Stimulated activated effector memory CD8-positive, alpha-beta T cell treated with anti-CD3 and anti-CD28 coated beads, Interleukin-12 subunit alpha, Interleukin-12 subunit beta, amount 100 ng/mL, for 72 hours (primary cell): ENCODE measurements around the gene RBM18.
A peak's percentile ranks its signal among the peaks of the same experiment; 100 is the strongest.

ENCODE experiments used
- ATAC-seq: fragments of 150-1000 bp; cut with Tn5 transposase; 2 replicates; pipeline ENCODE4 v1.10.0; 2021
- DNase-seq, 2 donors: peaks; one replicate each; pipeline ENCODE4 v3.0.0; 2021 to 2022; ENCODE audit warnings: low spot score in 2 of 2
- H3K27ac Mint-ChIP-seq: one replicate; pipeline ENCODE4 v1.8.0; 2022; ENCODE audit warnings: mild to moderate bottlenecking, mixed read lengths
- H3K36me3 Mint-ChIP-seq: one replicate; pipeline ENCODE4 v1.8.0; 2022; ENCODE audit warnings: mild to moderate bottlenecking, mixed read lengths
- H3K4me1 Mint-ChIP-seq: one replicate; pipeline ENCODE4 v1.8.0; 2022; ENCODE audit warnings: mixed read lengths
- H3K4me3 Mint-ChIP-seq: one replicate; pipeline ENCODE4 v1.8.0; 2022; ENCODE audit warnings: mild to moderate bottlenecking, mixed read lengths
- H3K9me3 Mint-ChIP-seq: one replicate; pipeline ENCODE4 v1.8.0; 2022; ENCODE audit warnings: mixed read lengths

Gene RBM18

GRCh38 chr9:122264360-122265148 lies at the start of gene RBM18, which contains the start of gene MRRF:
RBM18 (minus strand) TSS chr9:122264840; CDS start chr9:122261492, 3,348 bp downstream.
MRRF (plus strand) TSS chr9:122264882; CDS start chr9:122270892, 6,010 bp downstream.
- H3K4me1 Mint-ChIP-seq: peaks cover 52% of the 10 kb centered on the region
- peaks cover 33% of the 10 kb centered on the region for H3K36me3 Mint-ChIP-seq
- H3K27ac Mint-ChIP-seq: peak within 1 kb of the TSS; percentile 100

DNA sequence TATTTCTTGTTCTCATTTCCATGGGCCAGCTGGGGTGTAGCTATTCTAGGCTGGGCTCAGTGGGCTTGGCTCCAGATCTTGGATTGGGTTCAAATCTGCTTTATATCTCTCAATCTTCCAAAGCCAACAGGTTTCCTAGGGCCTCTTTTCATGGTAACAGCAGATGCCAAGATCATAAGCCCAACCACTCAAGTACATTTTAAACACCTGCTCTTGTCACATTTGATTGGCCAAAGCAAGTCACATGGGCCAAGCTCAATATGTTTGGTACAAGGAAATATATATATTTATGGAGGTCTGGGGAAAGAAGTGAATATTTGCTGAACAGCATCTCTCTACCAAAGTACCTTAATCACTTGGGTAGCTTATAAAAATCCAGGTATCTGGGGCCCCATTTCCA lies 49.5 kb upstream of the RBM18 start:
- H3K36me3 Mint-ChIP-seq: peaks cover 60% of the 10 kb centered on the region
- DNase-seq (no peak), ATAC-seq (no peak)
- H3K27ac Mint-ChIP-seq: no peak overlapping the region
- no peak overlapping the region for H3K4me3 Mint-ChIP-seq
- peaks cover 6% of the 10 kb centered on the region for H3K4me1 Mint-ChIP-seq
- H3K9me3 Mint-ChIP-seq: no peaks in the 10 kb centered on the region

More at GRCh38 chr9:122264360-122265148, at the start of gene RBM18, which contains the start of gene MRRF:
- DNase-seq (peak; percentile 95), ATAC-seq (peak; percentile 93)
- no peaks in the 10 kb centered on the region for H3K9me3 Mint-ChIP-seq
- peak within 1 kb of the TSS; percentile 98 for H3K4me3 Mint-ChIP-seq

DNA sequence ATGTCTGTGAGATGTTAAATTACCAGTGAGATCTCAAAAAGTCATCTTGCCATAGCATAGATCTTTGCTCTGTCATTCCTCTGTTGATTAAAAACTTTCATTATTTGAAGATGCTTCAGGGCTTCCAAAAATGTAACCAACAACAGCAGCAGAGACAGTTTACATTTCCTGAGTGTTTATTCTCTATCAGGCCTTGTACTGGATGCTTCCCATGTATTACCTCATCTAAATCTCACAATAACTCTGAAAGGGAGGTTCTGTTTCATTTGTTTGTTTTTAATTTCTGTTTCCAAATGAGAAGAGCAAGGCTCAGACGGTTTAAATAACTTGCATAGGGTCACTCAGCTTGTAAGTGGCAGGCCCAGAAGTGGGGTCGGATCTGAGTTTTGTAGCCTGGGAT lies 45.2 kb upstream of the RBM18 start:
- Mint-ChIP-seq H3K4me1 (peaks cover 6% of the 10 kb centered on the region), H3K4me3 (no peak overlapping the region), H3K36me3 (peaks cover 67% of the 10 kb centered on the region), H3K27ac (no peak overlapping the region), H3K9me3 (no peaks in the 10 kb centered on the region)
- ATAC-seq: no peak
- no peak for DNase-seq

DNA sequence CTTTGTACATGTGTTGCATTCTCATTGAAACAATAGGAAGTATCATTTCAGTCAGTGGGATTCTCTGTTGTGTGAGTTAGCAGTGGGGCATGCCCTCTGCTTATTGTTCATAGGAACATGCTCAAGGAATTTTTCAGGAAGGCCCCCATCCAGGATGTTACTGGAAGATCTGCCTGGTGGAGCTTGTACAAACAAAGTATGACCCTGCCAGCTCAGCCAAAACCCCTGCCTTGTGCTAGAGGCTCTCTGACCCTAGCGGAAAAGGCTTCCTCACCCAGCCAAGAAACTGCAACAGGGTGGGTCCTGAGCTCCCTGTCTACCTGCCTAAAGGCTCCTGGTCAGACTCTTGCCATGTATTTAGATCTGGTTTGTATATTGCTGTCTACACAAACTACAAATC lies 43.3 kb upstream of the RBM18 start:
- peaks cover 57% of the 10 kb centered on the region for H3K36me3 Mint-ChIP-seq

GRCh38 chr9:122307061-122307460 lies 42.4 kb upstream of the RBM18 start:
- H3K4me1 Mint-ChIP-seq: no peaks in the 10 kb centered on the region
- H3K4me3 Mint-ChIP-seq: no peak overlapping the region
- H3K36me3 Mint-ChIP-seq: peaks cover 53% of the 10 kb centered on the region
- no peaks in the 10 kb centered on the region for H3K9me3 Mint-ChIP-seq
- ATAC-seq (no peak), DNase-seq (no peak)
- no peak overlapping the region for H3K27ac Mint-ChIP-seq

More for the DNA sequence above, 43.3 kb upstream of the RBM18 start:
- DNase-seq (no peak), ATAC-seq (no peak)
- Mint-ChIP-seq H3K4me3 (no peak overlapping the region), H3K27ac (no peak overlapping the region), H3K9me3 (no peaks in the 10 kb centered on the region), H3K4me1 (no peaks in the 10 kb centered on the region)

- Mint-ChIP-seq H3K9me3 (no peaks in the 10 kb centered on the region), H3K4me1 (peaks cover 11% of the 10 kb centered on the region), H3K4me3 (no peak overlapping the region), H3K36me3 (peaks cover 54% of the 10 kb centered on the region), H3K27ac (no peak overlapping the region)
- DNase-seq (no peak), ATAC-seq (no peak)
Measured at GRCh38 chr9:122302237-122303093, 37.8 kb upstream of the RBM18 start.

DNA sequence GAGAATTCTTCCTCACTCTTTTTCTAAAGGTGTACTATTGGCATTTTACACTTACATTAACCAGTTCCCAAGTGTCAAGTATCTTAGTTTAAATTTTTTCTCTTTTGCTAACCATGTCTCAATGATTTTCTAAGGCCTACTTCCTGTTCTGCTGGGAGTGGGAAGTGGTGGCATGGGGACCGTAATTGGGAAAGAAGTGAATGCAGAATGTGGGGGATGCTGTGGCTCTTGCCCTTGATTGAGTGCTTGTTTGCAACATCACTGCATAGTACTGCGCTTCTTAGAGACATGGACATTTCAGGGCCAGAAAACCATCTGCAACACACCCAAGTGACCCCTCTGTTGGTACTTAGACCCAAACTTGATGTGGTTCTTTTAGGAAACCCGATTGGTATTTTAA lies 32.9 kb upstream of the RBM18 start:
- Mint-ChIP-seq H3K9me3 (no peaks in the 10 kb centered on the region), H3K27ac (no peak overlapping the region), H3K36me3 (peaks cover 82% of the 10 kb centered on the region), H3K4me3 (no peak overlapping the region), H3K4me1 (peaks cover 11% of the 10 kb centered on the region)
- DNase-seq (no peak), ATAC-seq (no peak)

- ATAC-seq (no peak), DNase-seq (no peak)
- Mint-ChIP-seq H3K4me3 (no peak overlapping the region), H3K27ac (no peak overlapping the region), H3K4me1 (peaks cover 6% of the 10 kb centered on the region), H3K9me3 (no peaks in the 10 kb centered on the region), H3K36me3 (peaks cover 81% of the 10 kb centered on the region)
Measured at GRCh38 chr9:122294531-122294930, 29.9 kb upstream of the RBM18 start.

GRCh38 chr9:122291458-122291857 lies 26.8 kb upstream of the RBM18 start:
- no peaks in the 10 kb centered on the region for H3K4me1 Mint-ChIP-seq
- no peak for DNase-seq
- ATAC-seq: no peak
- no peak overlapping the region for H3K4me3 Mint-ChIP-seq
- no peak overlapping the region for H3K27ac Mint-ChIP-seq
- peaks cover 87% of the 10 kb centered on the region for H3K36me3 Mint-ChIP-seq
- H3K9me3 Mint-ChIP-seq: no peaks in the 10 kb centered on the region

DNA sequence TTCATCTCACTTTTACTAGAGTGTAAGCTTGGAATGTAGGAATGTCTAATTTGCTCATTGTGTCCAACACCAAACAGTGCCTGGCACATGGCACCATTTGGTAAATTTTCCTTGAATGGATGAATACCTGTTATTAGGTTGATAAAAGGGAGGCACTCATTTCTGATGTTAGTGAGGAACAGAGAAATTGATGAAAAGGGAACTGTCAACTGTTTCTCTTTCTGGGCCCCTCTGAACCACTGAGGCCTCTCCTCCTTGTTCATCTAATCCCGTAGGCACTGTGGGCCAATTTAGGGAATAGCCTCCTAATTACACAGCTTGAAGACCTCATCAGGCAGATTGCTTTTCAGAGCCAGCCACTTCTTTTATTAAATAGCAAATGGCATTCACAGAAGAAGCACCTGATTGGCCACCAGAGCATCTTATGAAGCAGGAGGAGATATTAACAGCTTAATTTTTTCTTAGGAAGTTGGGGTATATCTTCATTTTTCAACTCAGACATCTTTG lies 22.6 kb upstream of the RBM18 start:
- H3K4me3 Mint-ChIP-seq: no peak overlapping the region
- peaks cover 89% of the 10 kb centered on the region for H3K36me3 Mint-ChIP-seq
- no peak for ATAC-seq
- no peak for DNase-seq
- H3K9me3 Mint-ChIP-seq: no peaks in the 10 kb centered on the region
- no peak overlapping the region for H3K27ac Mint-ChIP-seq
- H3K4me1 Mint-ChIP-seq: no peaks in the 10 kb centered on the region

GRCh38 chr9:122286764-122287163 lies 22.1 kb upstream of the RBM18 start:
- H3K4me1 Mint-ChIP-seq: no peaks in the 10 kb centered on the region
- ATAC-seq (no peak), DNase-seq (no peak)
- peaks cover 89% of the 10 kb centered on the region for H3K36me3 Mint-ChIP-seq
- no peak overlapping the region for H3K27ac Mint-ChIP-seq
- no peaks in the 10 kb centered on the region for H3K9me3 Mint-ChIP-seq
- H3K4me3 Mint-ChIP-seq: no peak overlapping the region

DNA sequence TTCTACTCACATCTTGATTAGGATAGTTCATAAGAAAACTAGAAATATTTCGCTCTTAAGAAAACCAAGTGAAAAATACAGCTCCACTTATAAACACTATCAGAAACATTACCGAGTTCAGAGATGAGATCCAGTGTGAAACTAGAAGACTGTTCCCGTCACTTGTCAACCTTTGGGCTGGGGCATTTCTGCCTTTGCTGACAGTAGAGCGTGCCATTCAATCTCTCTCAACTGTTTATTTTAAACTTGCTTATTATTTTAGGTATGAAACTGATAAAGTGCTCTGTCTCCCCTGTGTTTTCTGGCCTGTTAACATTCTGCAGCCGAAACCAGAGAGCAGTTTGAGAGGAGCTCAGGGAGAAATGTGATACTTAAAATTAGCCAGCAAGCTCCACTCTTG lies 16.7 kb upstream of the RBM18 start:
- no peak overlapping the region for H3K27ac Mint-ChIP-seq
- H3K4me3 Mint-ChIP-seq: no peak overlapping the region
- no peak for DNase-seq
- ATAC-seq: no peak
- H3K36me3 Mint-ChIP-seq: peaks cover 88% of the 10 kb centered on the region
- no peaks in the 10 kb centered on the region for H3K4me1 Mint-ChIP-seq
- H3K9me3 Mint-ChIP-seq: no peaks in the 10 kb centered on the region

DNA sequence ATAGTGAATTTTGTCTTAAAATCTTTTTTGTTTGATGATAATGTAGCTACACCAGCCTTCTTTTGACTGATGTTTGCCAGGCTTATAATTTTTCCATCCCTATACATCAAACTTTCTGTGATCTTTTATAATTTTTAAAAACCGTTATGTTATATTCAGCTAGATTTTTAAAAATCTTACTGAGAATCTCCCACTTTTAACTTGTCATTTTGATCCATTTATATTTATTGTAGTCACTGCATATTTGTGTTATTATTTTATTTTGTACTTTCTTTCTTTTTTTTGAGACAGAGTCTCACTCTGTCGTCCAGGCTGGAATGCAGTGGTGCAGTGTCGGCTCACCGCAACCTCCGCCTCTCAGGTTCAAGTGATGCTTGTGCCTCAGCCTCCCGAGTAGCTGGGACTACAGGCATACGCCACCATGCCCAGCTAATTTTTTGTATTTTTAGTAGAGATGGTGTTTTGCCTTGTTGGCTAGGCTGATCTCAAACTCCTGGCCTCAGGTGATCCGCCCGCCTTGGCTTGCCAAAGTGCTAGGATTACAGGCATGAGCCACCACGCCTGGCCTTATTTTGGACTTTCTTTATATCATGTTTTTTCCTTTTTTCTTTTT lies 12.8 kb upstream of the RBM18 start:
- DNase-seq (no peak), ATAC-seq (no peak)
- Mint-ChIP-seq H3K36me3 (peaks cover 89% of the 10 kb centered on the region), H3K9me3 (no peaks in the 10 kb centered on the region), H3K27ac (no peak overlapping the region), H3K4me1 (peaks cover 10% of the 10 kb centered on the region), H3K4me3 (no peak overlapping the region)

DNA sequence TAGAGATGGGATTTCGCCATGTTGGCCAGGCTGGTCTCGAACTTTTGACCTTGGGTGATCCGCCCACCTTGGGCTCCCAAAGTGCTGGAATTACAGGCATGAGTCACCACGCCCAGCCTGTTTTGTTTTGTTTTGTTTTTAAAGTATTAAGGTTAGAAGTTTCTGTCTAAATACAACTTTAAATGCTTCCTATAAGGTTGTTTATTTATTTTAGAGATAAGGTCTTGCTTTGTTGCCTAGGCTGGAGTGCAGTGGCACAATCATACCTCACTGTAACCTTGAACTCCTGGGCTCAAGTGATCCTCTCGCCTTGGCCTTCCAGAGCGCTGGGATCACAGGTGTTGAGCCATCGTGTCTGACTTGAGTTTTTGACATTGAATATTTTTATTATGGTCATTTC lies 11.5 kb upstream of the RBM18 start:
- Mint-ChIP-seq H3K4me3 (no peak overlapping the region), H3K9me3 (no peaks in the 10 kb centered on the region), H3K27ac (no peak overlapping the region), H3K4me1 (peaks cover 10% of the 10 kb centered on the region), H3K36me3 (peaks cover 88% of the 10 kb centered on the region)
- ATAC-seq (no peak), DNase-seq (no peak)

DNA sequence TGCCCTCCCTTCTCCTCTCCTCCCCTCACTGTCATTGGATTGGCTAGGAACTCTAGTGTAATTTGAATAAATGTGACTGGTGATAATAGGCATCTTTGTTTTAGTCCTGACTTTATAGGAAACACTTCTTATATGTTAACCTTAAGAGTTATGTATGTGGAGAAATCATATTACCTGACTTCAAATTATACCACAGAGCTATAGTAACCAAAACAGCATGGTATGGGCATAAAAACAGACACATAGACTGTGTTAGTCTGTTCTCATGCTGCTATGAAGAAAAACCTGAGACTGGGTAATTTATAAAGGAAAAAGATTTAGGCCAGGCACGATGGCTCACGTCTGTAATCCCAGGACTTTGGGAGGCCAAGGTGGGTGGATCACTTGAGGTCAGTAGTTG lies 9.4 kb upstream of the RBM18 start:
- Mint-ChIP-seq H3K9me3 (no peaks in the 10 kb centered on the region), H3K27ac (no peak overlapping the region), H3K4me3 (no peak overlapping the region), H3K4me1 (peaks cover 10% of the 10 kb centered on the region), H3K36me3 (peaks cover 77% of the 10 kb centered on the region)
- DNase-seq (no peak), ATAC-seq (no peak)
